GM12878 (cell line): ENCODE results near the gene ABTB1.

ENCODE experiments used
- CHD4 ChIP-seq: fragments of 200-600 bp; sonication (generic); IDR thresholded peaks from 2 replicates; pipeline ENCODE4 v1.6.1; 2016; ENCODE audit warnings: mild to moderate bottlenecking
- EED ChIP-seq: sonication (generic); IDR thresholded peaks from 2 replicates; pipeline ENCODE4 v1.6.1; 2016; ENCODE audit warnings: antibody characterized with exemption, low read depth
- GABPA ChIP-seq: IDR thresholded peaks from 2 replicates; pipeline ENCODE4 v1.6.1; 2014; ENCODE audit warnings: antibody characterized with exemption, low read depth, mild to moderate bottlenecking, inconsistent platforms
- GATAD2B ChIP-seq: fragments of 450-650 bp; conservative IDR thresholded peaks from 2 replicates; pipeline ENCODE4 v1.6.1; 2017; ENCODE audit warnings: low read depth, mild to moderate bottlenecking, moderate library complexity
- MAX ChIP-seq: IDR thresholded peaks from 2 replicates; pipeline ENCODE4 v1.6.1; 2012; ENCODE audit warnings: low read depth, low read length, improper control_type of control experiment
- POLR2A ChIP-seq: IDR thresholded peaks from 2 replicates; pipeline ENCODE4 v1.6.1; 2011; ENCODE audit warnings: low read depth, mild to moderate bottlenecking, low read length
- ZNF24 ChIP-seq: fragments of 450-650 bp; IDR thresholded peaks from 2 replicates; pipeline ENCODE4 v1.6.1; 2017; ENCODE audit warnings: antibody characterized with exemption, mild to moderate bottlenecking
- TF ChIP-seq, protein P1 (sequence below): IDR thresholded peaks from 2 replicates; pipeline ENCODE4 v1.6.1; 2012; ENCODE audit warnings: low read depth, low read length, improper control_type of control experiment
- TF ChIP-seq, protein P2 (sequence below): fragments of 450-650 bp; IDR thresholded peaks from 2 replicates; pipeline ENCODE4 v1.6.1; 2017; ENCODE audit warnings: mild to moderate bottlenecking
- TF ChIP-seq, protein P3 (sequence below), 3 experiments: IDR thresholded peaks in 2 of 3; conservative IDR thresholded peaks in 1 of 3; 2 replicates each; pipeline ENCODE4 v1.5.1; 2011; ENCODE audit warnings: low read depth in 3 of 3, low read length in 3 of 3, mild to moderate bottlenecking in 3 of 3, control low read depth in 2 of 3, moderate library complexity in 2 of 3, inconsistent platforms in 1 of 3, mixed read lengths in 1 of 3; ENCODE audit not compliant: control insufficient read depth in 2 of 3, insufficient read depth in 1 of 3; ENCODE audit errors: extremely low read depth in 1 of 3

GRCh38 chr3:127715532-127715931 lies 42.8 kb downstream of the ABTB1 start:
- TF ChIP-seq, protein P1, sequence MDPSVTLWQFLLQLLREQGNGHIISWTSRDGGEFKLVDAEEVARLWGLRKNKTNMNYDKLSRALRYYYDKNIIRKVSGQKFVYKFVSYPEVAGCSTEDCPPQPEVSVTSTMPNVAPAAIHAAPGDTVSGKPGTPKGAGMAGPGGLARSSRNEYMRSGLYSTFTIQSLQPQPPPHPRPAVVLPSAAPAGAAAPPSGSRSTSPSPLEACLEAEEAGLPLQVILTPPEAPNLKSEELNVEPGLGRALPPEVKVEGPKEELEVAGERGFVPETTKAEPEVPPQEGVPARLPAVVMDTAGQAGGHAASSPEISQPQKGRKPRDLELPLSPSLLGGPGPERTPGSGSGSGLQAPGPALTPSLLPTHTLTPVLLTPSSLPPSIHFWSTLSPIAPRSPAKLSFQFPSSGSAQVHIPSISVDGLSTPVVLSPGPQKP, result no peak
- no peak for TF ChIP-seq ZNF24
- no peak for TF ChIP-seq EED
- no peak for TF ChIP-seq MAX
- no peak for TF ChIP-seq GATAD2B
- TF ChIP-seq, protein P2, sequence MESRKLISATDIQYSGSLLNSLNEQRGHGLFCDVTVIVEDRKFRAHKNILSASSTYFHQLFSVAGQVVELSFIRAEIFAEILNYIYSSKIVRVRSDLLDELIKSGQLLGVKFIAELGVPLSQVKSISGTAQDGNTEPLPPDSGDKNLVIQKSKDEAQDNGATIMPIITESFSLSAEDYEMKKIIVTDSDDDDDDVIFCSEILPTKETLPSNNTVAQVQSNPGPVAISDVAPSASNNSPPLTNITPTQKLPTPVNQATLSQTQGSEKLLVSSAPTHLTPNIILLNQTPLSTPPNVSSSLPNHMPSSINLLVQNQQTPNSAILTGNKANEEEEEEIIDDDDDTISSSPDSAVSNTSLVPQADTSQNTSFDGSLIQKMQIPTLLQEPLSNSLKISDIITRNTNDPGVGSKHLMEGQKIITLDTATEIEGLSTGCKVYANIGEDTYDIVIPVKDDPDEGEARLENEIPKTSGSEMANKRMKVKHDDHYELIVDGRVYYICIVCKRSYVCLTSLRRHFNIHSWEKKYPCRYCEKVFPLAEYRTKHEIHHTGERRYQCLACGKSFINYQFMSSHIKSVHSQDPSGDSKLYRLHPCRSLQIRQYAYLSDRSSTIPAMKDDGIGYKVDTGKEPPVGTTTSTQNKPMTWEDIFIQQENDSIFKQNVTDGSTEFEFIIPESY, result no peak
- TF ChIP-seq POLR2A, result no peak
- TF ChIP-seq, protein P3, sequence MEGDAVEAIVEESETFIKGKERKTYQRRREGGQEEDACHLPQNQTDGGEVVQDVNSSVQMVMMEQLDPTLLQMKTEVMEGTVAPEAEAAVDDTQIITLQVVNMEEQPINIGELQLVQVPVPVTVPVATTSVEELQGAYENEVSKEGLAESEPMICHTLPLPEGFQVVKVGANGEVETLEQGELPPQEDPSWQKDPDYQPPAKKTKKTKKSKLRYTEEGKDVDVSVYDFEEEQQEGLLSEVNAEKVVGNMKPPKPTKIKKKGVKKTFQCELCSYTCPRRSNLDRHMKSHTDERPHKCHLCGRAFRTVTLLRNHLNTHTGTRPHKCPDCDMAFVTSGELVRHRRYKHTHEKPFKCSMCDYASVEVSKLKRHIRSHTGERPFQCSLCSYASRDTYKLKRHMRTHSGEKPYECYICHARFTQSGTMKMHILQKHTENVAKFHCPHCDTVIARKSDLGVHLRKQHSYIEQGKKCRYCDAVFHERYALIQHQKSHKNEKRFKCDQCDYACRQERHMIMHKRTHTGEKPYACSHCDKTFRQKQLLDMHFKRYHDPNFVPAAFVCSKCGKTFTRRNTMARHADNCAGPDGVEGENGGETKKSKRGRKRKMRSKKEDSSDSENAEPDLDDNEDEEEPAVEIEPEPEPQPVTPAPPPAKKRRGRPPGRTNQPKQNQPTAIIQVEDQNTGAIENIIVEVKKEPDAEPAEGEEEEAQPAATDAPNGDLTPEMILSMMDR (IDR thresholded peaks at IDR 0.05 in 2 of 3, conservative IDR thresholded peaks at IDR 0.05 in 1 of 3; ENCODE audit: control insufficient read depth in 2 of 3, extremely low read depth in 1 of 3, insufficient read depth in 1 of 3, low read depth in 3 of 3, low read length in 3 of 3), result no peak
- no peak for TF ChIP-seq CHD4
- TF ChIP-seq GABPA, result no peak
